K562 (cell line): ENCODE data around the gene RNMT. TPM values are rescaled to one million over a fixed set of nuclear protein-coding genes. Genes with fewer than 3 reads are reported as not detected.

Experiments
- ATAC-seq: fragments of 200-7000 bp; cut with Tn5 transposase; 3 replicates; pipeline ENCODE4 v1.9.1; 2020; ENCODE audit warnings: moderate library complexity
- BruUV-seq: library from RNA; stranded (reverse); fragments of 400-500 nt; replicated peaks from 2 replicates; lab custom pipeline; 2021; lab: Mats Ljungman, UMichigan
- CTCF ChIA-PET: fragments of 300-600 bp; formaldehyde crosslinking; extraction: SDS; loops from one replicate; lab custom pipeline; 2021; ENCODE audit warnings: low intra/inter-chr PET ratio; lab: Yijun Ruan, JAX
- POLR2A ChIA-PET: fragments of 300-600, 350-650 bp; sonication (Branson Sonifier 250); formaldehyde crosslinking; extraction: SDS; loops from one replicate; lab custom pipeline; 2021; ENCODE audit warnings: antibody characterized with exemption, inconsistent platforms; lab: Yijun Ruan, JAX
- DNase-seq, 4 experiments: peaks; one replicate each; pipeline versions ENCODE4 v3.0.0 to v3.0.0-alpha.2; 2011 to 2018; ENCODE audit warnings: low spot score in 3 of 4, mixed read lengths in 3 of 4; ENCODE audit errors: extremely low read depth in 1 of 4
- FAIRE-seq: peaks from 2 replicates; lab custom pipeline; 2011; peaks lifted over from hg19 to GRCh38; lab: Jason Lieb, UNC
- H2AFZ ChIP-seq: 2 replicates; pipeline ENCODE4 v1.6.0; 2011; ENCODE audit warnings: low read depth, low read length, control low read depth, inconsistent platforms
- H3K27ac ChIP-seq: fragments of 200-600 bp; 3 replicates; pipeline ENCODE4 v1.8.0; 2011; ENCODE audit warnings: low read depth, mild to moderate bottlenecking, control low read depth, inconsistent platforms, low read length, moderate library complexity, mixed read lengths; ENCODE audit errors: extremely low read depth
- H3K27me3 ChIP-seq, 2 experiments: fragments of 300-600 bp in 1 of 2; 2 replicates in 1 of 2; 3 replicates in 1 of 2; pipeline versions ENCODE4 v1.6.0 to v1.8.0; 2011; ENCODE audit warnings: inconsistent platforms in 2 of 2, low read length in 2 of 2, mild to moderate bottlenecking in 1 of 2, mixed read lengths in 1 of 2, moderate library complexity in 1 of 2; ENCODE audit not compliant: control insufficient read depth in 2 of 2, insufficient read depth in 2 of 2
- H3K36me3 ChIP-seq: fragments of 300-600 bp; 3 replicates; pipeline ENCODE4 v1.8.0; 2011; ENCODE audit warnings: mild to moderate bottlenecking, low read length, inconsistent platforms; ENCODE audit not compliant: control insufficient read depth, insufficient read depth
- H3K4me1 ChIP-seq, 2 experiments: fragments of 200-600 bp in 1 of 2; replicated peaks in 1 of 2; 2 replicates in 1 of 2; 3 replicates in 1 of 2; pipeline versions ENCODE4 v1.5.1 to v1.8.0; 2011; ENCODE audit warnings: inconsistent platforms in 2 of 2, low read length in 2 of 2, mild to moderate bottlenecking in 1 of 2, mixed read lengths in 1 of 2, moderate library complexity in 1 of 2; ENCODE audit not compliant: control insufficient read depth in 2 of 2, insufficient read depth in 2 of 2
- H3K4me2 ChIP-seq: 2 replicates; pipeline ENCODE4 v1.6.1; 2011; ENCODE audit warnings: low read length, control low read depth, inconsistent platforms, mixed read lengths; ENCODE audit not compliant: insufficient read depth
- H3K4me3 ChIP-seq: fragments of 200-600 bp; sonication (generic), shearing (Covaris generic); 2 replicates; pipeline ENCODE4 v1.5.1; 2016; ENCODE audit warnings: control low read depth, inconsistent platforms
- H3K79me2 ChIP-seq: fragments of 200-600 bp; 3 replicates; pipeline ENCODE4 v1.8.0; 2011; ENCODE audit warnings: low read length, inconsistent platforms; ENCODE audit not compliant: control insufficient read depth, insufficient read depth
- H3K9ac ChIP-seq, 2 experiments: 2 replicates each; pipeline versions ENCODE4 v1.6.0 to v1.6.1; 2011; ENCODE audit warnings: low read depth in 2 of 2, low read length in 2 of 2, control low read depth in 1 of 2, inconsistent platforms in 1 of 2, mild to moderate bottlenecking in 1 of 2, mixed read lengths in 1 of 2; ENCODE audit not compliant: insufficient read depth in 1 of 2
- H3K9me1 ChIP-seq: one replicate; pipeline ENCODE4 v1.6.0; 2011; ENCODE audit warnings: inconsistent platforms, mild to moderate bottlenecking, low read length, moderate library complexity; ENCODE audit not compliant: control insufficient read depth, insufficient read depth
- H3K9me3 ChIP-seq: replicated peaks from 2 replicates; pipeline ENCODE4 v1.5.1; 2011; ENCODE audit warnings: low read depth, low read length, inconsistent platforms; ENCODE audit not compliant: control insufficient read depth, insufficient read depth
- H4K20me1 ChIP-seq: replicated peaks from 2 replicates; pipeline ENCODE4 v1.6.1; 2011; ENCODE audit warnings: low read length, inconsistent platforms, mixed read lengths; ENCODE audit not compliant: control insufficient read depth, insufficient read depth
- DEAF1 ChIP-seq: fragments of 450-650 bp; formaldehyde crosslinking; IDR thresholded peaks from 2 replicates; pipeline ENCODE4 v1.4.0; 2020; ENCODE audit warnings: mild to moderate bottlenecking, moderate library complexity
- ELF1 ChIP-seq: fragments of 200-800 bp; sonication (Bioruptor generic); IDR thresholded peaks from 2 replicates; pipeline ENCODE4 v1.6.1; 2016; ENCODE audit warnings: missing genetic modification characterization, missing compliant biosample characterization
- MAFG ChIP-seq: fragments of 450-650 bp; conservative IDR thresholded peaks from 2 replicates; pipeline ENCODE4 v1.6.1; 2016; ENCODE audit warnings: missing genetic modification characterization, missing compliant biosample characterization
- MCM3 ChIP-seq: fragments of 450-650 bp; IDR thresholded peaks from 2 replicates; pipeline ENCODE4 v1.6.1; 2016
- MEF2D ChIP-seq: conservative IDR thresholded peaks from 2 replicates; pipeline ENCODE4 v1.6.1; 2016; ENCODE audit warnings: low read depth, missing genetic modification characterization, missing compliant biosample characterization
- MXI1 ChIP-seq: IDR thresholded peaks from 2 replicates; pipeline ENCODE4 v1.6.1; 2011; ENCODE audit warnings: low read depth, mild to moderate bottlenecking, improper control_type of control experiment, low read length
- NR1H2 ChIP-seq: sonication (generic); formaldehyde crosslinking; IDR thresholded peaks from 2 replicates; pipeline ENCODE4 v1.4.0; 2020; ENCODE audit warnings: mild to moderate bottlenecking, missing genetic modification reagents
- PHF8 ChIP-seq: fragments of 200-600 bp; sonication (generic); IDR thresholded peaks from 2 replicates; pipeline ENCODE4 v1.6.1; 2012; ENCODE audit warnings: mixed run types, mild to moderate bottlenecking, inconsistent platforms, low read length, moderate library complexity, borderline replicate concordance
- RFX7 ChIP-seq: fragments of 250-450 bp; sonication (Bioruptor Pico); IDR thresholded peaks from 2 replicates; pipeline ENCODE4 v1.5.1; 2021; ENCODE audit warnings: mild to moderate bottlenecking
- RUNX1 ChIP-seq: sonication (generic); IDR thresholded peaks from 2 replicates; pipeline ENCODE4 v1.6.1; 2016; ENCODE audit warnings: antibody characterized with exemption, low read depth
- SMARCA5 ChIP-seq: fragments of 450-650 bp; IDR thresholded peaks from 2 replicates; pipeline ENCODE4 v1.6.1; 2016
- TRIM24 ChIP-seq, 2 experiments: fragments of 450-650 bp; IDR thresholded peaks; 2 replicates each; pipeline ENCODE4 v1.6.1; 2016
- VEZF1 ChIP-seq: fragments of 200-800 bp; sonication (Bioruptor generic); IDR thresholded peaks from 2 replicates; pipeline ENCODE4 v1.6.1; 2017; ENCODE audit warnings: missing genetic modification characterization, missing compliant biosample characterization
- ZFX ChIP-seq: sonication (generic); formaldehyde crosslinking; IDR thresholded peaks from 2 replicates; pipeline ENCODE4 v1.8.0; 2022; ENCODE audit warnings: mild to moderate bottlenecking, missing genetic modification reagents, moderate library complexity
- ZNF140 ChIP-seq: fragments of 250-450 bp; sonication (Bioruptor Pico); IDR thresholded peaks from 2 replicates; pipeline ENCODE4 v1.8.0; 2021; ENCODE audit warnings: moderate library complexity, mild to moderate bottlenecking, inconsistent platforms
- ZNF174 ChIP-seq: fragments of 250-450 bp; sonication (Bioruptor Pico); IDR thresholded peaks from 2 replicates; pipeline ENCODE4 v1.4.0; 2020; ENCODE audit warnings: mild to moderate bottlenecking
- ZNF518B ChIP-seq: fragments of 250-450 bp; sonication (Bioruptor Pico); IDR thresholded peaks from 2 replicates; pipeline ENCODE4 v1.5.0; 2021; ENCODE audit warnings: mild to moderate bottlenecking, moderate library complexity
- ZNF589 ChIP-seq: fragments of 200-800 bp; sonication (Bioruptor generic); IDR thresholded peaks from 2 replicates; pipeline ENCODE4 v1.6.1; 2016; ENCODE audit warnings: low read depth, missing genetic modification characterization, missing compliant biosample characterization
- ZNF77 ChIP-seq: fragments of 250-450 bp; sonication (Bioruptor Pico); IDR thresholded peaks from 2 replicates; pipeline ENCODE4 v1.5.0; 2020
- ZSCAN32 ChIP-seq: fragments of 450-650 bp; formaldehyde crosslinking; IDR thresholded peaks from 2 replicates; pipeline ENCODE4 v1.4.0; 2020; ENCODE audit warnings: mild to moderate bottlenecking, moderate library complexity
- WGBS: fragments of 100-300 bp; shearing (Covaris generic); methylation state at CpG from one replicate; pipeline ENCODE4 v1.1.6; 2016; ENCODE audit warnings: low coverage, mixed read lengths; ENCODE audit not compliant: insufficient coverage; ENCODE audit errors: missing lambda C conversion rate; 5-methylcytosine and 5-hydroxymethylcytosine counted together
- in situ Hi-C: fragments of 300-500 bp; cut with MboI; formaldehyde crosslinking; loops from 4 replicates; pipeline ENCODE4 v1.15.0; 2018; ENCODE audit warnings: inconsistent platforms, mixed read lengths
- intact Hi-C: fragments of 100-400 bp; cut with micrococcal nuclease; formaldehyde crosslinking; loops from 2 replicates; pipeline ENCODE4 v1.14.2; 2022
- polyA plus RNA-seq, 8 experiments: library from polyadenylated mRNA; depleted of rRNA in 4 of 8; stranded (reverse) in 5 of 8; unstranded in 3 of 8; fragments of >200 nt; fragmentation: Nextera tagmentation in 2 of 8; fragmentation: Illumina TruSeq in 1 of 8; extraction: Ambion mirVana in 2 of 8; extraction: Trizol in 1 of 8; gene quantifications; 2 replicates each; pipeline versions ENCODE4 v1.2.1 to v1.2.3, GENCODE V29; 2011 to 2014; ENCODE audit warnings: inconsistent platforms in 1 of 8, missing spikeins in 1 of 8
- total RNA-seq, 7 experiments: library from RNA; depleted of rRNA in 6 of 7; stranded (reverse); fragments of >200 nt in 6 of 7; fragmentation: Illumina TruSeq in 2 of 7; extraction: Trizol in 2 of 7; gene quantifications; 2 replicates each; pipeline versions ENCODE4 v1.2.1 to v1.2.3, GENCODE V29; 2011 to 2021; ENCODE audit warnings: low replicate concordance in 1 of 7

The RNMT gene
- total and polyA plus RNA-seq, 9 of the 15 experiments (the other 6 are each of a cell fraction or from before 2014, with no cell fraction given): 20.2 to 63.4 (median 34.1) TPM

GRCh38 chr18:13809043-13809430, 82.6 kb downstream of the RNMT start:
- Histone ChIP-seq H3K9me3 (no peaks in the 10 kb centered on the region), H3K79me2 (no peaks in the 10 kb centered on the region), H3K27me3 (no peaks in the 10 kb centered on the region; a peak in 1 of 5 replicates), H3K4me3 (no peak overlapping the region), H3K9ac (no peak overlapping the region), H4K20me1 (no peaks in the 10 kb centered on the region), H3K9me1 (no peaks in the 10 kb centered on the region), H3K4me2 (no peak overlapping the region), H2AFZ (no peak overlapping the region), H3K4me1 (no peaks in the 10 kb centered on the region), H3K36me3 (no peaks in the 10 kb centered on the region), H3K27ac (no peak overlapping the region)
- no peak for ATAC-seq
- DNase-seq: no peak
- ChIA-PET POLR2A (no interaction called here), CTCF (no interaction called here)
- in situ Hi-C loops: no loop called here
- no TSS peak for BruUV-seq
- WGBS: 8% methylated on average over 2 of the region's 2 CpGs
- no peak for FAIRE-seq
- TF ChIP-seq DEAF1 (CRISPR knock-in tag) (no peak), ZNF174 (CRISPR knock-in tag) (no peak), MEF2D (no peak), NR1H2 (CRISPR knock-in tag) (no peak), PHF8 (no peak), ZSCAN32 (CRISPR knock-in tag) (no peak), RUNX1 (no peak), ZNF77 (CRISPR knock-in tag) (no peak), VEZF1 (no peak), RFX7 (CRISPR knock-in tag) (no peak), ZNF589 (CRISPR knock-in tag) (no peak), TRIM24 (IDR thresholded peaks at IDR 0.05) (no peak), ZFX (CRISPR knock-in tag) (no peak), ELF1 (tag) (no peak), ZNF518B (CRISPR knock-in tag) (no peak), MAFG (no peak), SMARCA5 (no peak), MXI1 (no peak), ZNF140 (CRISPR knock-in tag) (no peak), MCM3 (no peak)
- intact Hi-C loops: no loop called here
